Measurements from ENCODE around the gene TMEM132A. TPM values are rescaled to one million over a fixed set of nuclear protein-coding genes. Genes with fewer than 3 reads are reported as not detected.

TMEM132A gene, protein sequence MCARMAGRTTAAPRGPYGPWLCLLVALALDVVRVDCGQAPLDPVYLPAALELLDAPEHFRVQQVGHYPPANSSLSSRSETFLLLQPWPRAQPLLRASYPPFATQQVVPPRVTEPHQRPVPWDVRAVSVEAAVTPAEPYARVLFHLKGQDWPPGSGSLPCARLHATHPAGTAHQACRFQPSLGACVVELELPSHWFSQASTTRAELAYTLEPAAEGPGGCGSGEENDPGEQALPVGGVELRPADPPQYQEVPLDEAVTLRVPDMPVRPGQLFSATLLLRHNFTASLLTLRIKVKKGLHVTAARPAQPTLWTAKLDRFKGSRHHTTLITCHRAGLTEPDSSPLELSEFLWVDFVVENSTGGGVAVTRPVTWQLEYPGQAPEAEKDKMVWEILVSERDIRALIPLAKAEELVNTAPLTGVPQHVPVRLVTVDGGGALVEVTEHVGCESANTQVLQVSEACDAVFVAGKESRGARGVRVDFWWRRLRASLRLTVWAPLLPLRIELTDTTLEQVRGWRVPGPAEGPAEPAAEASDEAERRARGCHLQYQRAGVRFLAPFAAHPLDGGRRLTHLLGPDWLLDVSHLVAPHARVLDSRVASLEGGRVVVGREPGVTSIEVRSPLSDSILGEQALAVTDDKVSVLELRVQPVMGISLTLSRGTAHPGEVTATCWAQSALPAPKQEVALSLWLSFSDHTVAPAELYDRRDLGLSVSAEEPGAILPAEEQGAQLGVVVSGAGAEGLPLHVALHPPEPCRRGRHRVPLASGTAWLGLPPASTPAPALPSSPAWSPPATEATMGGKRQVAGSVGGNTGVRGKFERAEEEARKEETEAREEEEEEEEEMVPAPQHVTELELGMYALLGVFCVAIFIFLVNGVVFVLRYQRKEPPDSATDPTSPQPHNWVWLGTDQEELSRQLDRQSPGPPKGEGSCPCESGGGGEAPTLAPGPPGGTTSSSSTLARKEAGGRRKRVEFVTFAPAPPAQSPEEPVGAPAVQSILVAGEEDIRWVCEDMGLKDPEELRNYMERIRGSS
- total RNA-seq = 10 to 100 TPM in 1 of 3 donors, 1 to 10 TPM in 2; 3.9 to 11.8 (median 8.5) TPM
- long read RNA-seq, donor 1, partial matches to known transcripts = 10 of 14 reads
- long read RNA-seq, donor 1, other reads (novel, unspliced or antisense) = 1 of 14 reads
- long read RNA-seq, donor 2, partial matches to known transcripts = 1 of 2 reads
- long read RNA-seq, donor 2, other reads (novel, unspliced or antisense) = 0 of 2 reads

DNA sequence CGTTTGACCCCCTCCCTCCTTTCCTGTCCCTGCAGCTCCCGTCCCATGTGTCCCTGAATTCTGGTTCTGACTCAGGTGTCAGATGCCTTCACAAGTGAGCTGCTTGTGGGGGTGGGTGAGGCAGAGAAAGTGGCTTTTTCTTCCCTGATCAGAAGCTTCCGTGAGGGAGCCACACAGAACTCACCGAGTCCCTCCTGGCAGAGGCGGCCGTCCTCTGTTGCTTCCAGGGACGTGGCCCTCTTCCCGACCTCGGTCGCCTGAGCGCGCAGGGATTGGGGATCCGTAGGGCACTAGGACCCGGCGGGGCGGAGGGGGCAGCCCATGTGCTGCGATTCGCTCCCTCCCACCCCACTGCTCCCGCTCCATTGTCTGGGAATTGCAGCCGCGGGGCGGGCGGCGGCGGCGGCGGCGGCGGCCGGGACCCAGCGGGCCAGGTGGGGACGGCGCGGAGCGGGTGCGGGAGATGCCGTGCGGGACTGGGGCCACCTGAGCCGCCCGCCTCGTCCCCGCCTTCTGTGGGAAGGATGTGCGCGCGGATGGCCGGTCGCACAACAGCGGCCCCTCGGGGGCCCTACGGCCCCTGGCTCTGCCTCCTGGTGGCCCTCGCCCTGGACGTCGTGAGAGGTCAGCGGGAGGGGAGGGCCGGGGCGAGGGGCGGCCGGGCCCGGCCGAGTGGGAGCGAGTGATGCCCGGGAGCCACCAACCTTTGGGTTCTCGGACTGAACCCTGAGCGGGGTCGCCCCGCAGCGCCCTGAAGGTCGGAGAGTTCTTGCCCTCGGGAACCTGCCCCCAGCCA, at the start of gene TMEM132A:
Gene TMEM132A, plus strand, starts transcription at position 351 of the 796 bp plus-strand sequence. Its CDS starts 174 bp downstream, at position 525.
- DNase-seq (peak in 2 of 3 donors; percentile 78 to 81), ATAC-seq (peak; percentile 92)
- Histone ChIP-seq H3K9me3 (no peaks in the 10 kb centered on the region), H3K4me1 (ENCODE audit: low read depth) (peaks cover 17% of the 10 kb centered on the region), H3K4me3 (peak within 1 kb of the TSS; percentile 17), H3K36me3 (ENCODE audit: low read depth) (peaks cover 3% of the 10 kb centered on the region)
- TF ChIP-seq, protein P1, sequence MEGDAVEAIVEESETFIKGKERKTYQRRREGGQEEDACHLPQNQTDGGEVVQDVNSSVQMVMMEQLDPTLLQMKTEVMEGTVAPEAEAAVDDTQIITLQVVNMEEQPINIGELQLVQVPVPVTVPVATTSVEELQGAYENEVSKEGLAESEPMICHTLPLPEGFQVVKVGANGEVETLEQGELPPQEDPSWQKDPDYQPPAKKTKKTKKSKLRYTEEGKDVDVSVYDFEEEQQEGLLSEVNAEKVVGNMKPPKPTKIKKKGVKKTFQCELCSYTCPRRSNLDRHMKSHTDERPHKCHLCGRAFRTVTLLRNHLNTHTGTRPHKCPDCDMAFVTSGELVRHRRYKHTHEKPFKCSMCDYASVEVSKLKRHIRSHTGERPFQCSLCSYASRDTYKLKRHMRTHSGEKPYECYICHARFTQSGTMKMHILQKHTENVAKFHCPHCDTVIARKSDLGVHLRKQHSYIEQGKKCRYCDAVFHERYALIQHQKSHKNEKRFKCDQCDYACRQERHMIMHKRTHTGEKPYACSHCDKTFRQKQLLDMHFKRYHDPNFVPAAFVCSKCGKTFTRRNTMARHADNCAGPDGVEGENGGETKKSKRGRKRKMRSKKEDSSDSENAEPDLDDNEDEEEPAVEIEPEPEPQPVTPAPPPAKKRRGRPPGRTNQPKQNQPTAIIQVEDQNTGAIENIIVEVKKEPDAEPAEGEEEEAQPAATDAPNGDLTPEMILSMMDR (IDR thresholded peaks at IDR 0.05) = no peak
- intact Hi-C loops (cut with DNase I, micrococcal nuclease) = no loop called here

DNA sequence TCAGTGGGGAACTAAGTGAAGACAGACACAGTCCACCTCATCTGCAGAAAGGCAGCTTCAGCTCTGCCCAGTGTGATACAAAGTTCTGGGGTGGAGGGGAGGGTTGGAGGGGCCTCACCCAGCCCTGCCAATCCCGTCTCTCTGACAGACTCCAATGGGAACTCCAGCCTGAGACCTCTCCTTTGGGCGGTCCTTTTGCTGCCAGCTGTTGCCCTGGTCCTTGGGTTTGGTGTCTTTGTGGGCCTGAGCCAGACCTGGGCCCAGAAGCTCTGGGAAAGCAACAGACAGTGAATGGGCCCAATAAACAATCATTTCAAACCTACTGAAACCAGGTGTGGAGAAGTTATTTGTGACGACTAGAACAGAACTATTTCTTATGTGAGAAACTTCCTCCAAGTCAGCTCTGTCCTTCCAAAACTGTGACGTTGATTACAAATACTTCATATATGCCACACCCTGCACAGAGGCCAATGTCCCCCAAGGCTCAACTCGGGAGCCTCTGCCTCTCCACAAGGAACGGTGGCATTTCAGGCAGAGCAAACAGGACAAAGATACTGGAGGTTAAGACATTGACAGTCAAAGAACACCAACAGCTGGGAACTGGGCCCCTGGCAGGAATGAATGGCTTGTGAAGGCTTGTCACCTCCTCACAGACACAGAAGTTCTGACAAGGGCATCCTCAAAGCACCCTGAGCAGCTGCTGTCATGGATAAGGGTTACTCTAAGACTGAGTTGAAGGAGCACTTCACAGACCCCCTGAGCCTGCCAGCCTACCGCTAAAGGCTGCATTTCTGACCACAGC, 48.7 kb upstream of the TMEM132A start:
- H3K36me3 ChIP-seq (ENCODE audit: low read depth) = no peaks in the 10 kb centered on the region
- no peaks in the 10 kb centered on the region for H3K4me1 ChIP-seq (ENCODE audit: low read depth)
- peak in 1 of 3 donors; percentile 7 for DNase-seq
- intact Hi-C loops (cut with DNase I, micrococcal nuclease) = no loop called here
- peak; percentile 10 for ATAC-seq
- H3K4me3 ChIP-seq = no peak overlapping the region
- TF ChIP-seq, protein P1 (IDR thresholded peaks at IDR 0.05) = no peak
- H3K9me3 ChIP-seq = no peaks in the 10 kb centered on the region

DNA sequence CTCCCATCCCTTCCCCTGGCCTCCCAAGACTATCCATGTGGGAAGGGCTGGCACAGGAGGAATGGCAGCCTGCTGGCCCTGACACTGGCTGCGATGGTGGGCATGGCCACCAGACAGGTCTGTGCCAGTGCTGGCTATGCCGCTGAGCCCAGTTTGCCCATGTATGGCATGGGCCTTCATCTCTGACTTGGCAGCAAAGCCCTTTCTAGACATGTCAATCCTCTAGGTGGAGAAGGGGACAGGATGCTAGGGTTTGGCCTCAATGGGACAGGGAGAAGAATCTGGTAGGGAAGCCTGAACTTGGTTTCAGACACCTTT, 48.1 kb upstream of the TMEM132A start:
- no peaks in the 10 kb centered on the region for H3K4me1 ChIP-seq (ENCODE audit: low read depth)
- no peaks in the 10 kb centered on the region for H3K9me3 ChIP-seq
- intact Hi-C loops (cut with DNase I, micrococcal nuclease) = no loop called here
- DNase-seq (peak in 1 of 3 donors; percentile 7), ATAC-seq (no peak)
- H3K36me3 ChIP-seq (ENCODE audit: low read depth) = no peaks in the 10 kb centered on the region
- TF ChIP-seq, protein P1 (IDR thresholded peaks at IDR 0.05) = no peak
- H3K4me3 ChIP-seq = no peak overlapping the region

DNA sequence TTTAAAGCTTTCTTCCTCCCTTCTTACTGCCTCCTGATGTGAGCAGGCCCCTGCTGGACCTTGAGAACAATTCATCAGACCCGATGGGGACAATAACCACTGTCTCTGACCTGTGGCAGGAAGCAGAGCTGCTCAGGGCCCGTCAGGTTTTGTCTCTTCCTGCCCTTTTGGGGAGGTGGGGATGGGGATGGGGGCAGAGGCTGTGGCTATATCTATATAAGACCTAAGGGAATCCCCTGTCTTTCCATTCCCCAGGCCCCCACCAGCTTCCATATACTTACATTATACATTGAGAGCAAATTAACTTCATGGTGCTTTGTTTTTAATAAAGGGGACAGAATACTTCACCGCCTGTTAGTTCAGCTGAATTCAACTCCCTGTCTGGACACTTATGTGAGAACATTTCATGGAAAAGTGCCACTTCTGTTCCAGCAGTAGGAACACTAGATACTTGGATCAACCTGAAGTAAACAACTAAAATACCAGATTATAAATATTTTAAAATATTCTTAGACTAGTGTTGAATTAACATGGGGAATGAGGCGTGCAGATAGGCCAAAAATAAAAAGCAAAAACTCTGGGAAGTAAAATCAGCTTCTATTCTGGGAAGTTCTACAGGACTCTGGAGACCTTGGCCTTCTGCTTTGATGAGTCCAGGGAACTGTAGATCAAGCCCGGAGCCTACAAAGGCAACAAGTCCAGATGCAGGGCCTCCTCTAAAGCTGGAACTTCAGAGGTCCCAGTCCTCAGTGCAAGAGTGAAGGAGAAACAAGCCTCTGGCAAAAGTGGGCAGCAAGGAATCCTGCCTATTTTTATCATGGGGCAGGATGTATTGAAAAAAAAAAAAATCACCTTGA, 45.8 kb upstream of the TMEM132A start:
- DNase-seq = peak in 1 of 3 donors; percentile 2
- TF ChIP-seq, protein P1 (IDR thresholded peaks at IDR 0.05) = no peak
- H3K4me1 ChIP-seq (ENCODE audit: low read depth) = no peaks in the 10 kb centered on the region
- no peak overlapping the region for H3K4me3 ChIP-seq
- no peaks in the 10 kb centered on the region for H3K9me3 ChIP-seq
- no peak for ATAC-seq
- no peaks in the 10 kb centered on the region for H3K36me3 ChIP-seq (ENCODE audit: low read depth)
- intact Hi-C loops (cut with DNase I, micrococcal nuclease) = no loop called here
